Measurements from ENCODE around the gene L3MBTL1. TPM values are rescaled to one million over a fixed set of nuclear protein-coding genes. Genes with fewer than 3 reads are reported as not detected.

L3MBTL1 gene
- total RNA-seq, 3 donors from 2014 or later (not counting 1 experiment from before 2014, with no cell fraction given), result 15.4 to 17.1 (median 17.0) TPM

DNA sequence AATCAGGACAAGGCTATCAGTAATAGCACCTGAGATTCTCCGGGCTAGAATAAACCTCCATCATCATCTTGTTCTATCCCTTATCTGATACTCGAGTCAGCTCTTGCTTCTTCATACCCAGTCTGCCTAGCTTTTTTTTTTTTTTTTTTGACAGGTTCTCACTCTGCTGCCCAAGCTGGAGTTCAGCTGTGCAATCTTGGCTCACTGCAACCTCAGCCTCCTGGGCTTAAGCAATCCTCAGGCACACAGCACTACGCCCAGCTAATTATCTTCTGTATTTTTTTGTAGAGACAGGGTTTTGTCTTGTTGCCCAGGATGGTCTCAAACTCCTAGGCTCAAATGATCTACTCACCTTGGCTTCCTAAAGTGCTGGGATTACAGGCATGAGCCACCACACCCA lies 30.3 kb upstream of the L3MBTL1 start:
- DNase-seq (no peak), ATAC-seq (no peak)
- Mint-ChIP-seq H3K4me3 (no peak overlapping the region), H3K27me3 (ENCODE audit: low read depth in 2 of 2) (no peaks in the 10 kb centered on the region), H3K4me1 (peaks cover 0 to 6% of the 10 kb centered on the region in 2 donors), H3K36me3 (no peaks in the 10 kb centered on the region), H3K27ac (no peak overlapping the region), H3K9me3 (no peaks in the 10 kb centered on the region)
- Histone ChIP-seq H3K9me3 (ENCODE audit: control insufficient read depth, insufficient read depth, low read length) (no peaks in the 10 kb centered on the region), H3K4me1 (ENCODE audit: control insufficient read depth, insufficient read depth, low read length) (no peaks in the 10 kb centered on the region), H3K27me3 (ENCODE audit: control insufficient read depth, insufficient read depth, low read length) (no peaks in the 10 kb centered on the region), H3K27ac (ENCODE audit: low read length) (no peak overlapping the region), H3K4me3 (ENCODE audit: low read length) (no peak overlapping the region), H3K36me3 (ENCODE audit: control insufficient read depth, insufficient read depth, low read length) (no peaks in the 10 kb centered on the region)
- TF ChIP-seq, protein P1, sequence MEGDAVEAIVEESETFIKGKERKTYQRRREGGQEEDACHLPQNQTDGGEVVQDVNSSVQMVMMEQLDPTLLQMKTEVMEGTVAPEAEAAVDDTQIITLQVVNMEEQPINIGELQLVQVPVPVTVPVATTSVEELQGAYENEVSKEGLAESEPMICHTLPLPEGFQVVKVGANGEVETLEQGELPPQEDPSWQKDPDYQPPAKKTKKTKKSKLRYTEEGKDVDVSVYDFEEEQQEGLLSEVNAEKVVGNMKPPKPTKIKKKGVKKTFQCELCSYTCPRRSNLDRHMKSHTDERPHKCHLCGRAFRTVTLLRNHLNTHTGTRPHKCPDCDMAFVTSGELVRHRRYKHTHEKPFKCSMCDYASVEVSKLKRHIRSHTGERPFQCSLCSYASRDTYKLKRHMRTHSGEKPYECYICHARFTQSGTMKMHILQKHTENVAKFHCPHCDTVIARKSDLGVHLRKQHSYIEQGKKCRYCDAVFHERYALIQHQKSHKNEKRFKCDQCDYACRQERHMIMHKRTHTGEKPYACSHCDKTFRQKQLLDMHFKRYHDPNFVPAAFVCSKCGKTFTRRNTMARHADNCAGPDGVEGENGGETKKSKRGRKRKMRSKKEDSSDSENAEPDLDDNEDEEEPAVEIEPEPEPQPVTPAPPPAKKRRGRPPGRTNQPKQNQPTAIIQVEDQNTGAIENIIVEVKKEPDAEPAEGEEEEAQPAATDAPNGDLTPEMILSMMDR (IDR thresholded peaks at IDR 0.05), result no peak
- intact Hi-C loops (cut with micrococcal nuclease), result no loop called here
- 72% methylated on average over 3 of the region's 3 CpGs for WGBS (ENCODE audit: insufficient coverage)

DNA sequence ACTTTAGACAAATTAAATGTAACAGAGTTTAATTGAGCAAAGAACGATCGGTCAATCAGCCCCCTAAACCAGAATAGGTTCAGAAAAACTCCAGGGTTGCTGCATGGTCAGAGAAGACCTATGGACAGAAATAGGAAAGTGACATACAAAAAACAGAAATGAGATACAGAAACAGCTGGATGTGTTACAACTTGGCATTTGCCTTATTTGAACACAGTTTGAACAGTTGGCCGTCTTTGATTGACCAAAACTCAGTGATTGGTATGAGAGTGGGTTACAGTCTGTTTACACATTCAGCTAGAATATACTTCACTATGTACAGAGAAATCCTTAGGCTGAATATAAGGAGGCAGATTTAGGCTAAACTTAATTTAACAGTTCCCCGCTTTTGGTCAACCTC lies 29.9 kb upstream of the L3MBTL1 start:
- Histone ChIP-seq H3K4me3 (ENCODE audit: low read length) (no peak overlapping the region), H3K36me3 (ENCODE audit: control insufficient read depth, insufficient read depth, low read length) (no peaks in the 10 kb centered on the region), H3K9me3 (ENCODE audit: control insufficient read depth, insufficient read depth, low read length) (no peaks in the 10 kb centered on the region), H3K4me1 (ENCODE audit: control insufficient read depth, insufficient read depth, low read length) (no peaks in the 10 kb centered on the region), H3K27me3 (ENCODE audit: control insufficient read depth, insufficient read depth, low read length) (no peaks in the 10 kb centered on the region), H3K27ac (ENCODE audit: low read length) (no peak overlapping the region)
- ATAC-seq, result no peak
- no peak for DNase-seq
- Mint-ChIP-seq H3K27ac (no peak overlapping the region), H3K4me3 (no peak overlapping the region), H3K9me3 (no peaks in the 10 kb centered on the region), H3K27me3 (ENCODE audit: low read depth in 2 of 2) (no peaks in the 10 kb centered on the region), H3K4me1 (peaks cover 0 to 3% of the 10 kb centered on the region in 2 donors), H3K36me3 (no peaks in the 10 kb centered on the region)
- WGBS (ENCODE audit: insufficient coverage), result 97% methylated on average over 3 of the region's 4 CpGs
- intact Hi-C loops (cut with micrococcal nuclease), result no loop called here
- TF ChIP-seq, protein P1 (IDR thresholded peaks at IDR 0.05), result no peak

DNA sequence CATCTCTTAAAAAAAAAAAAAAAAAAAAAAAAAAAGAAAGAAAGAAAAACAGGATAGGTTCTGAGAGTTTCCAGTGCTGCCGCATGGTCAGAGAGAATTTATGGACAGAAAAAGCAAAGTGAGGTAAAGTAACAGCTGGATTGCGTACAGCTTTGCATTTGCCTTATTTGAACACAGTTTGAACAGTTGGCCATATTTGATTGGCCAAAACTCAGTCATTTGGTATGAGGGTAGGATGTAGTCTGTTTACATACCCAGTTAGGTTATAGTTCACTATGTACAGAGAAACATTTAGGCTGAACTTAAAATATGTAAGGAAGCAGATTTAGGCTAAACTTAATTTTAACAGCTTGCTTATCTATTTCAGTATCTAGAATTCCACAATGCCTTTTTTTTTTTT lies 17.5 kb upstream of the L3MBTL1 start:
- H3K4me1 ChIP-seq (ENCODE audit: control insufficient read depth, insufficient read depth, low read length), result no peaks in the 10 kb centered on the region
- H3K4me3 Mint-ChIP-seq, result no peak overlapping the region
- no peak for DNase-seq
- H3K4me3 ChIP-seq (ENCODE audit: low read length), result no peak overlapping the region
- H3K27me3 ChIP-seq (ENCODE audit: control insufficient read depth, insufficient read depth, low read length), result no peaks in the 10 kb centered on the region
- no peaks in the 10 kb centered on the region for H3K36me3 ChIP-seq (ENCODE audit: control insufficient read depth, insufficient read depth, low read length)
- H3K9me3 ChIP-seq (ENCODE audit: control insufficient read depth, insufficient read depth, low read length), result peaks cover 7% of the 10 kb centered on the region
- TF ChIP-seq, protein P1 (IDR thresholded peaks at IDR 0.05), result no peak
- WGBS (ENCODE audit: insufficient coverage), result 94% methylated on average over 2 of the region's 2 CpGs
- no peaks in the 10 kb centered on the region for H3K36me3 Mint-ChIP-seq
- no peaks in the 10 kb centered on the region for H3K9me3 Mint-ChIP-seq
- intact Hi-C loops (cut with micrococcal nuclease), result no loop called here
- no peak for ATAC-seq
- H3K27ac ChIP-seq (ENCODE audit: low read length), result no peak overlapping the region
- H3K27me3 Mint-ChIP-seq (ENCODE audit: low read depth in 2 of 2), result peaks cover 0 to 2% of the 10 kb centered on the region in 2 donors
- no peak overlapping the region for H3K27ac Mint-ChIP-seq
- H3K4me1 Mint-ChIP-seq, result no peaks in the 10 kb centered on the region

DNA sequence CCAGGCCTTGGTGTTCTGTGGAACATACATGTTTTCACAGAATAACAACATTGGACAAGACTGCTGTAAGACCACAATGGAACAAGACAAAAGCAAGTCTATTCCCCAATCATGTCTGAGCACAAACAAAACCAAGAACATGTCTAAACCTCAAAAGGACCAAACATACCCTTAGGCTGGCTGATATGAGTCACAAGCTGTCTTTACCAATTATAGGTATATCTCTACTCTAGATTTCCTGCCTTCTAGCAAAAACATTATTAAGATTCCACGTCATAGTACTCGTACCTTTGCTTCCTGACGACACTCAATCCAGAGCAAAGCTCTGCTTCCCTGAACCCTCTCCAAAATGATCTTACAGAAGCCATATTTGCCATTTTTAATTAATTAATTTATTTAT lies 15.4 kb upstream of the L3MBTL1 start:
- 74% methylated on average over 3 of the region's 3 CpGs for WGBS (ENCODE audit: insufficient coverage)

More for the DNA sequence above, 15.4 kb upstream of the L3MBTL1 start:
- no peaks in the 10 kb centered on the region for H3K36me3 Mint-ChIP-seq
- TF ChIP-seq, protein P1 (IDR thresholded peaks at IDR 0.05), result no peak
- H3K4me1 ChIP-seq (ENCODE audit: control insufficient read depth, insufficient read depth, low read length), result no peaks in the 10 kb centered on the region
- peaks cover 3% of the 10 kb centered on the region for H3K9me3 ChIP-seq (ENCODE audit: control insufficient read depth, insufficient read depth, low read length)
- H3K27ac Mint-ChIP-seq, result no peak overlapping the region
- no peak overlapping the region for H3K27ac ChIP-seq (ENCODE audit: low read length)
- intact Hi-C loops (cut with micrococcal nuclease), result no loop called here
- no peaks in the 10 kb centered on the region for H3K27me3 ChIP-seq (ENCODE audit: control insufficient read depth, insufficient read depth, low read length)
- no peak overlapping the region for H3K4me3 ChIP-seq (ENCODE audit: low read length)
- ATAC-seq, result no peak
- no peaks in the 10 kb centered on the region for H3K36me3 ChIP-seq (ENCODE audit: control insufficient read depth, insufficient read depth, low read length)
- no peaks in the 10 kb centered on the region for H3K9me3 Mint-ChIP-seq
- no peak for DNase-seq
- H3K4me3 Mint-ChIP-seq, result no peak overlapping the region
- H3K4me1 Mint-ChIP-seq, result no peaks in the 10 kb centered on the region
- H3K27me3 Mint-ChIP-seq (ENCODE audit: low read depth in 2 of 2), result peaks cover 0 to 4% of the 10 kb centered on the region in 2 donors
